Stimulated activated CD8-positive, alpha-beta memory T cell treated with anti-CD3 and anti-CD28 coated beads, Interleukin-4, amount 100 ng/mL, for 4 hours (primary cell): ENCODE results near the gene ECHS1.
A peak's percentile ranks its signal among the peaks of the same experiment; 100 is the strongest.
"Not testable (repeated sequence)": the region's sequence is repeated elsewhere in the genome, so short reads cannot be mapped to it uniquely, and the experiment has no call there.

Source experiments
- DNase-seq, 2 donors: peaks; one replicate each; pipeline ENCODE4 v3.0.0-alpha.2; 2020; ENCODE audit warnings: low read depth in 2 of 2, low spot score in 1 of 2

Gene ECHS1

DNA sequence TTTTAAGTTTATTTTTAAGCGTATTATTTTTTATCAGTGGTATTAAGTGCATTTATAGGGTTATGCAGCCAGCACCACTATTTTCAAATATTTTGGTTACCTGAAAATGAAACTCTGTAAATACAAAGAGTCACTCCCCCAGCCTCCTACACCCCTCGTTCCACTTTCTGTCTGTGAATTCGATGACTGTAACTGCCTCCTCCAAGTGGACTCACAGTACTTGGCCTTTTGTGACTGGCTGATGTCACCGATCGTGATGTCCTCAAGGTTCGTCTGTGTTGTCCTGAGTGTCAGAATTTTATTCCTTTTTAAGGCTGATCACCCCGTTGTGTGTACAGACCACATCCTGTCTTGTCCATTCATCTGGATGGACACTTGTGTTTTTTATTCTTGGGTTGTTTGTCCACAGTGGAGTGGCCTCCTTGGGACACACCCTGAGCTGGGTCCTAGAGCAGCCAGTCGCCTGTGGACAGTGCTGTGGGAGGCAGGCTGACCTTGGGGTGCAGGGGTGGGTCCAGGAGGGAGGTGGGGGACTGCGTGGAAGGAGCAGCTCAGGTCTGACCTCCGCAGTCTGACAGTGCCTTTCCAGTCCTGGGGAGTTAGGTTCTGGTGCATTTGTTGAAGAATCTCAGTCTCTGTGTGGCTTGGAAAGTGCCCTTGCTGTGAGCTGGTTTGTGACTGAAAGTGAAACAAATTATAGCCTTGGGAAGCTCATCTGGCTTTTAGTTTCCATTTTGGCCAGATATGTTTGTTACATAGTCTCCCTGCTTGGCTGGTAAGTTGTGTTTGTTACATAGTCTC is 27.7 kb upstream of the ECHS1 start:
- no peak for DNase-seq

DNA sequence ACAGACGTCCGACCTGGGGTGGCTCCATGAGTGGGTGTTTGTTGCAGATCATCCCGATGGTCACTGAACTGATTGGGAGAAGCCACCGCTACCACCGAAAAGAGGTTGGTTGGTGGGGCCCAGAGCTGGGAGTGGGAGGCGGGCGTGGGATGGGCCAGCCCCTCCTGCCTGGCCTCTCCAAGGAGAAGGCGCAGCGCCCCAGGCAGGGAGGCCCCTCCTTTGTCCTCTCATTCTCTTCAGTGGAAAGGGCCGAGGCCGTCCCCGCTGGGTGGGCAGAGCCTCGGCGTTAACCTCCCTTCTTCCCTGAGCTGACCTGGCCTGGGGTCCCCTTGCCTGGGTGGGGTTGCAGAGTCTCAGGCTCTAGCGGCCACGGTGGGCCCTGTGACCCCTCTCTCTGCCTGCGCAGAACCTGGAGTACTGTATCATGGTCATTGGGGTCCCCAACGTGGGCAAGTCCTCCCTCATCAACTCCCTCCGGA is 26.0 kb upstream of the ECHS1 start:
- DNase-seq, result no peak

DNA sequence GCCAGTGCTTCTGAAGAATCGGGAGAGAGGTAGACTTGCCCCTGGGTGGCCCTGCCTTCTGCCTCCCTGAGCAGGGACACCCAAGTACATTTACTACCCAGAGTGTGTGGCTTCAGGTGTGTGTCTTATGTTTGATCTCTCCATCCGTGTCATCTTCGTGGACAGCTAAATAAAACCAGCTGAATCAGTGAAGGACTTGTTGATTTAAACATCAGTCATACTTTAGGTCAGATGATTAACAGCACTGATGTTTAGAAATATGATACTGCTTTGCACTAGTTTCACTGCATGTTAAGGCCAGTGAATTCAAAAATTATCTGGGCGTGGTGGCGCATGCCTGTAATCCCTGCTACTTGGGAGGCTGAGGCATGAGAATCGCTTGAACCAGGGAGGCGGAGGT is 24.8 kb upstream of the ECHS1 start:
- DNase-seq, result no peak

DNA sequence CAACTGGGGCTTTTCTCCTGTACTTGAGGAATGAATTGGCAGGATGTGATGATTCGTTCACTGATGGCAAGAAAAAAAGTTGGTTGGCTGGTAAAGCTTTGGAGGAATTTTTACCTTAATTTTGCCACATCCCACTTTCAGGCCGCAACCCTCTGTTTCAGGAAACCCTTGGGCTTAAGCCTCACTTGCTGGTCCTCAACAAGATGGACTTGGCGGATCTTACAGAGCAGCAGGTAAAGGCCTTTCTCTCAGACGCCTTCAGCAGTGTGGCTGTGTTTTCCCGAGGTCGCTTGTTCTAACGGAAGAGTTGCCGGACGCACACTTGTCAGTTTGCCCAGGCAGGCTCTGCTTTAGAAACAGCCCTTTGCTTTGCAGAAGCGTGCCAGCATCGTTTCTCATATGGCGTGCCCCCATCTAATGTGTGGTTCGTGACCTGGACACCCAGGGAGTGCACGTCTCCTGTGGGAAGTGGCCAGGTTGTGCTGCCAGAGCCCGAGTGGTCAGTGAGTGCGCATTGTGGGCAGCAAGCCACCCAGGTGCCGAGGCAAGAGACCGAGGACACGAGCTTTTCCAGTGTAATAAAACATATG is 23.0 kb upstream of the ECHS1 start:
- DNase-seq, result no peak

DNA sequence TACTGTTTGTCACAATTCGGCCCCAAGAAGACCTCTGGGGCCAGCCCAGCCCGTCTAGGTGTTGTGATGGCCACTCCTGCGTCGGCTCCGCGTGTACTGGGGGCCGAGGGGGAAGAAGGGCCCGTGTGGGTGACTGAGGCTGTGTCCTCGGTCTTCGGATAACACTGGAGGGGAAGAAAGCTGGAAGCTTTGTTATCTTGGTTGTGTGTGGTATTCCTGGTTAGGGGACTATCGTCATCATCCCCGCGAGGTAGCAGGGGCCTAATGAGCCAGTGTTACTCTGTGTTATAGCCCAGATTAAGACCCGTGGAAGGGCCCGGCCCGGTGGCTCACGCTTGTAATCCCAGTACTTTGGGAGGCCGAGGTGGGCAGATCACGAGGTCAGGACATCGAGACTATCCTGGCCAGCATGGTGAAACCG is 21.7 kb upstream of the ECHS1 start:
- DNase-seq, result no peak

DNA sequence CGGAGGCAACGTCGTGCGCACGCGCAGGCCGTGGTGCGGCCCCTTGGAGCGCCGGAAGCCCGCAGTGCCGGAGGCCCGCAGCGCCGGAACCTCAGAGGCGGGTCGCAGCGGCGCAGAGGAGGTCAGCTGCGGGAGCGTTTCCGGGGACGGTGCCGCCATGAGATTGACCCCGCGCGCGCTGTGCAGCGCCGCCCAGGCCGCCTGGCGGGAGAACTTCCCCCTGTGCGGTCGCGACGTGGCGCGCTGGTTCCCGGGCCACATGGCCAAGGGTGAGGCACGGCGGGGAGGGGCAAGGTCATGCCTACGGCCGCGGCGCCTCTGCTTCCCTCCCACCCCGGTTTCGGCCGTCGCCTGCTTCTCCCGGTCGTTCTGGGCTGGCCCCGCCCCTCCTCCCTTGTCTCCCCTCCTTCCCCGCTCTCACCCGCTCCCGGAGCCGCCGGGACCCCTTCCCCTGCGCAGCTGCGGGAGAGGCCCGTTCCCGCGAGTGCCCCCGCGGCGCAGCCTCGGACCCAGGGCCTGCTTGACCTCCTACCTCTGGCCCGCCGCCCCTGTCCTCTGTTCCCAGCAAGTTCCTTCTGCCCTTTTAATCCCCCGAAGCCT is 21.0 kb upstream of the ECHS1 start, which contains the start of gene MTG1:
Gene MTG1 (plus strand): TSS at position 94 of the 600 bp plus-strand sequence. CDS start 64 bp downstream, at position 158.
- DNase-seq, result peak in 1 of 2 donors; percentile 82

DNA sequence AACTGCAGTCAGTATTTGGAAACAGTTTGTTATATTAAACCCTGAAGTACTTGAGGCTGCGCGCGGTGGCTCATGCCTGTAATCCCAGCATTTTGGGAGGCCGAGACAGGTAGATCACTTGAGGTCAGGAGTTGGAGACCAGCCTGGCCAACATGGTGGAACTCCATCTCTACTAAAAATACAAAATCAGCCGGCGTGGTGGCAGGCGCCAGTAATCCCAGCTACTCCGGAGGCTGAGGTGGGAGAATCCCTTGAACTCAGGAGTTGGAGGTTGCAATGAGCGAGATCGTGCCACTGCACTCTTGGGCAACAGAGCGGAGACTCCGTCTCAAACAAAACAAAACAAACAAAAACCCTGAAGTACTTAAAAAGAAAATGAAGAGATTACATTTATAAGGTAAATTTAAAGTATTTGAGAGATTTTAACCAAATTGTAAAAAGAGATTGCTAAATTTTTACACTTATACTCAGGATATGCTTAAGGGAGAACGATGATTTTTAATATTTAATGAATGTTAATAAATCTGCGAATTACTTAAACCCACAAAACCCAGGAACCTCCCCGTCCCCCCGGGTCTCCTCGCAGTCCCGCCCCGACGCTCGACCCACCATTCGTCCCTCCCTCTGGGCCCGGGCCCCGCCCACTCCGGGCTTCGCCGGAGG is 20.4 kb upstream of the ECHS1 start:
- DNase-seq, result peak in 1 of 2 donors; percentile 85

DNA sequence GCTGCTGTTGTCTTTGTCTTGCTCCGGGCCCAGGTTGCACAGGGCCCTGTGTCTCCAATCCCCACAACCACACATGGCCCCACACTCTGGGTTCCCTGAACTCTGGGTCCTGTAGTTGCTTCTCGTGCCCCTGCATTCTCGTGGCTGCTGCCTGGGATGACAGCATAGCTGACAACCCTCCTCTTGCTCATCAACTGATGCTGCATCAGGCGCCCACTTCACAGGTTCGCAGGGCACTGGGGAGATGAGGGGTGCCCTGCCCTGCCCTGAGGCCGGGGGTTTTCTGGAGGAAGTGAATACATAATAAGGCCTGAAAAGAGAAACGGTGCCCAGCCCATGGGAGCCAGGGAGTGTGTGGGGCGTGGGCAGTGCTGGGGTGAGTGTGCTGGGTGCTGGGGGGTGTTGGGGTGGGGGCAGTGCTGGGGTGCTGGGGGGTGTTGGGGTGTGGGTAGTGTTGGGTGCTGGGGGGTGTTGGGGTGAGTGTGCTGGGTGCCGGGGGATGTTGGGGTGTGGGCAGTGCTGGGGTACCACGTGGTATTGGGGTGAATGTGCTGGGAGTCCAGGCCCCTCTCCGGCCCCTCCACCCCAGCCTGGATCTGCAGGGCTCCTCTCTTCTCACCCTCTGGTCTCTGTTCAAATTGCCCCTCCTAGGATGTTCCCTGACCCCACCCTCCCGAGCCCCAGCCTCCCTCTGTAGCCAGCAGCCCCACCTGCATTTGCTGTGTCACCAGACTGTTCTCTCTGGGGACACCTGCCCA is 18.8 kb upstream of the ECHS1 start:
- no peak for DNase-seq

DNA sequence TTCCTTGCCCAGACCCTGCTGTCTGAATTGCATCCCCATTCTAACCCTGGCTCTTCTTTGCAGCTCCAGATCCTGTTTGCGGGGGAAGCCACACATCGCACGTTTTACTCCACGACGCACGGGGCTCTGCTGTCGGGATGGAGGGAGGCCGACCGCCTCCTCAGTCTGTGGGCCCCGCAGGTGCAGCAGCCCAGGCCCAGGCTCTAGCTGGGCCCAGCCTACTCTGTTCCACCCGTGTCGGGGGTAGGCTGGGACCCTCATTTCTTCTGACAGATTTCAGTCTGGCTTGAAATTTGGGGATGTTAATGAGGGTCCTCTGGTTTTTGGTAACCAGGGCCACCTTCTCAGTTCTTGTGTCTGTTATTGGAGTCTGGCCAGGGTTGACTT is 18.1 kb upstream of the ECHS1 start:
- DNase-seq, result no peak

DNA sequence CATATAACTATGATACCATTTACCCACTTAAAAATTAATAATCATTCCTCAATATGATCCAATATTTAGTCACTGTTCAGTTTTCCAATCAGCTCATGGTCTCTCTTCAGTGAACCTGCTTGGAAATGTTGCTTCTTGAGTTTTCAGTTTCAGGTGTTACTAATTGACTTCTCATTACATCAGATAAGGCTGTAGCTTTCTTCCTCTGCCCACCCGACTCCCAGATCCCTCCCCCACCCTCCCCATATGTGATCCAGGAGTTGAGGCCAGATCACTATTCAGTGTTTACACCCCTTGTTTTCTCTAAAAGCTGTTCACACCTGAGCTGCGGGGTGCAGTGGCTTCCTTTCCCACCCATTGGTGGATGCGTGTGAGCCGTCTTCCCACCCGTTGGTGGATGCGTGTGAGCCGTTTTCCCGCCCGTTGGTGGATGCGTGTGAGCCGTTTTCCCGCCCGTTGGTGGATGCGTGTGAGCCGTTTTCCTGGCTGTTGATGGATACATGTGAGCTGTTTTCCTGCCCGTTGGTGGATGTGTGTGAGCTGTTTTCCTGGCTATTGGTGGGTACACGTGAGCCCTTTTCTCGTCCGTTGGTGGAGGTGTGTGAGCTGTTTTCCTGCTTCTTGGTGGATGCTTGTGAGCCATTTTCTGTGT is 17.6 kb upstream of the ECHS1 start:
- DNase-seq, result no peak

DNA sequence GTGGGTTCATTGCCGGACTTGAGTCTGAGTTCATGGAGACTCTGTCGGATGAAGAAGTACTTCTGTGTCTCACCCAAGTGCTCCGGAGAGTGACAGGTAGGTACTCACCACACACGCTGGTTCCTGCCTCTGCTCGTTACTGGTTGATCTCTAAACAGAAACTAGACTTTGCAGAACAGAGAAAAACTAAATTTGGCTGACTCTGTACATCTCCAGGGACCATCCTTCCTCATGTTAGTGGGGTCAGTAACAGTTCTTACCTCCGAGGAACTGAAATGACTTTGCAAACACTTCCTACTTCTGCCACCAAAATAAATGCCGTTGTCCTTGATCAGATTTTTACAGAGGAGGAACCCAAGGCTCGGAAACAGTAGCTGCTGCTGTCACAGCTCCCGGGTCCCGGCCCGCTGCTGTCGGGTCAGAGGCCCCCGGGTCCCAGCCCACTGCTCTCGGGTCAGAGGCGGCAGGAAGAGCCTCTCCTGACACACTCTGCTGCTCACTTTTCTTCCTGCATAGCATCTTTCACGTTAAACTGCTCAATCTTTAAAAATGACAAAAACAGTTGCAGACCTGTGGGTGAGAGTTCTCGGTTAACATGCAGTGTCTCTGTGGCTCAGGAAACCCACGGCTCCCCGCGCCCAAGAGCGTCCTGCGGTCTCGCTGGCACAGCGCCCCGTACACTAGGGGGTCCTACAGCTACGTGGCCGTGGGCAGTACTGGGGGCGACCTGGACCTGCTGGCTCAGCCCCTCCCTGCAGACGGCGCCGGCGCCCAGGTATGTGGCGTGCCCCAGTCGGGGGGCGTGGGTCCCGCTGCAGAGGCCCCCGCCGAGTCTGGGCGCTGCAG is 16.0 kb upstream of the ECHS1 start:
- no peak for DNase-seq

DNA sequence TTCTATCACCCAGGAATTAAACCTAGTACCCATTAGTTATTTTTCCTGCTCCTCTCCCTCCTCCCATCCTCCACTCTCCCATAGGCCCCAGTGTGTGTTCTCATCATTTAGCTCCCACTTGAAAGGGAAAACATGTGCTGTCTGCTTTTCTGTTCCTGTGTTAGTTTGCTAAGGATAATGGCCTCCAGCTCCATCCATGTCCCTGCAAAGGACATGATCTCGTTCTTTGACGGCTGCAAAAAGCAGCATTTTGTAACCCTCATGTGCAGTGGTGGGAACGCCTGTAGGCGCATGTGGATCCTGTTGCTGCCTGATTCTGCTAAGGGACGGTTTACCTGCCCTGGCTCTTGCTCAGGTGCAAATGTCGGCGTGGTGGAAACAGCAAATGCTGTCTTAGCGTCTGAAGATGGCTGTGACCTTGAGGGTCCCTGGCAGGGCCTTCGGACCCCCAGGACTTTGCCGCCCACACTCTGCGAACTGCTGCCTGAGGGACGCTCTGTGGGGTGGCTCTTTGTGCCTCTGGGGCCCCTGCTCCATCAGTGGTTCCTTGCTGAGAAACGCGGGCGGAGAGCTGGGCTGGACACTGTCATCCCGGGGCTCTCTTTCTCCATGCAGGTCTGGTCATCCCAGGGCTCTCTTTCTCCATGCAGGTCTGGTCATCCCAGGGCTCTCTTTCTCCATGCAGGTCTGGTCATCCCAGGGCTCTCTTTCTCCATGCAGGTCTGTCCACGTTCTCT is 15.2 kb upstream of the ECHS1 start:
- no peak for DNase-seq

DNA sequence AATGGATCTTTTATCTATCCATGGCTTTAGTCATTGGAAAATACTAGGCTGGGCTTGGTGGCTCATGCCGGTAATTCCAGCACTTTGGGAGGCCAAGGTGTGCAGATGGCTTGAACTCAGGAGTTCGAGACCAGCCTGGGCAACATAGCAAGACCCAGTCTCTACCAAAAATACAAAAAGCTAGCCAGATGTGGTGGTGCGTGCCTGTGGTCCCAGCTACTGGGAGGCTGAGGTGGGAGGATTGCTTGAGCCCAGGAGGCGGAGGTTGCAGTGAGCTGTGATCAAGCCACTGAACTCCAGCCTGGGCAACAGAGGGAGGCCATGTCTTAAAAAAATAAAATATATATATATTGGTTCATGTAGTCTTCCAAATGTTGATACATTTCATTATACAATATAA is 13.8 kb upstream of the ECHS1 start:
- DNase-seq, result not testable (repeated sequence)

DNA sequence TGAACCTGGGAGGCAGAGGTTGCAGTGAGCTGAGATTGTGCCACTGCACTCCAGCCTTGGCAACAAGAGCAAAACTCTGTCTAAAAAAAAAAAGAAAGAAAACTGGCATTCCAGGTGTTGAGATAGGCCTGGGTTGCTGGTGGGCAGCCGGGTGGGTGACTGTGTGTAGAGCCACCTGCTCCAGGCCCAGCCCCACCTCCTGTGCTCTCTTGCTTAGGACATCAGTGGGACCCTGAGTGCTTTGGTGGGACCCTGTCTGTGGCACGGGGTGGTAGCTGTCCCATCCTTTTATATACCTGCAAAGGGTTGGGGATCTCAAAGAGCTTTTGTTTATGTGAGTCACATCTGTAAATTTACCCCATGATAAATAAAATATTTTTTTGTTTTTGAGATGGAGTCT is 12.1 kb upstream of the ECHS1 start:
- DNase-seq, result no peak

DNA sequence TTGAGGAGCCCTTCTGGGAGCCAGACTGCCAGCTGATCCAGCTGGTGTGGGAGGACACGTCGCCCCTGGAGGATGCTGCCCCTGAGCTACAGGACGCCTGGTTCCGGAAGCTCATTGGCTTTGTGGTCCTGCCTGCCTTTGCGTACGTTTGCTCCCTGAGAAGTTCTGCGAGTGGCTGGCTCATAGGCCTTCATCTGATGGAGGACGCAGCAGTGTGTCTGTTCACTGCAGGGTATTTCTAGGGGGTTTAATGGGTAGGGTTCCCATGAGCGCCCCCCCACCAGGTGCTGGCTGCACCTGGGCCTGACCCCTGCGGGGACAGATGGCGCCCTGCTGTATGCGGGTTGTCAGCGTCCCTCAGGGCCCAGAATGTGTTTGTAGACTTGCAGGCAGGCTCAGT is 10.9 kb upstream of the ECHS1 start:
- DNase-seq, result no peak

DNA sequence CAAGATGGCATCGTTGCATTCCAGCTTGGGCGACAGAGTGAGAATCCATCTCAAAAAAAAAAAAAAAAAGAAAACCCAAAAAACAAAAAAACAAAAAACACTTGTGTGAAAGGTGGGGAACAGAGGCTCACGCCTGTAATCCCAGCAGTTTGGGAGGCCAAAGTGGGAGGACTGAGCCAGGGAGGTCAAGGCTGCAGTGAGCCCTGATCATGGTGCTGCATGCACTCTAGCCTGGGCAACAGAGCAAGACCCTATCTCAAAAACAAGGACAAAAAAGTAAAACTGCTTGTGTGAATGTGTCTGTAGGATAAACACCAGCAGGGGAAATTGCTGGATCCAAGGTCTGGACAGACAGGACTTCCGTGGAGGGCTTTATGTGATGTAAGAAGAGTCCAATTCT is 10.4 kb upstream of the ECHS1 start:
- no peak for DNase-seq

DNA sequence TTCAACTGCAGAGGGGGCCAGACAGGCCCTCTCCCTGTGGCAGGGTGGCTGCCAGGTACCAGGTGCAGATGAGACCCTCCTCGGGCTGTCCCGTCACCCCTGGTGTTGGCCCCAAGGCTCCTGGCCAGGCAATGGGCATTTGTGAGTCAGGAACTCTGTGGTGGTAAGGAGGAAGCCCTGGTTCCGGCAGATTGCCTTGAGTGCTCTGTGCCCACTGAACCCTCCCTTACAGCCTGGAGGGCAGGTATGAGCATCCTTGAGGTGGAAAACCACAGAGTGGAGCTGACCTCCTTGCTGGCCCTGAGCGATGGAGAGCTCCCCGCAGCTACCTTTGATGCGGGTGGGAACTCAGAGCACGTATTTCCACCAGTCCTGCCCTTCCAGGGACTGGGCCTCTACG is 7.9 kb upstream of the ECHS1 start:
- DNase-seq, result no peak

DNA sequence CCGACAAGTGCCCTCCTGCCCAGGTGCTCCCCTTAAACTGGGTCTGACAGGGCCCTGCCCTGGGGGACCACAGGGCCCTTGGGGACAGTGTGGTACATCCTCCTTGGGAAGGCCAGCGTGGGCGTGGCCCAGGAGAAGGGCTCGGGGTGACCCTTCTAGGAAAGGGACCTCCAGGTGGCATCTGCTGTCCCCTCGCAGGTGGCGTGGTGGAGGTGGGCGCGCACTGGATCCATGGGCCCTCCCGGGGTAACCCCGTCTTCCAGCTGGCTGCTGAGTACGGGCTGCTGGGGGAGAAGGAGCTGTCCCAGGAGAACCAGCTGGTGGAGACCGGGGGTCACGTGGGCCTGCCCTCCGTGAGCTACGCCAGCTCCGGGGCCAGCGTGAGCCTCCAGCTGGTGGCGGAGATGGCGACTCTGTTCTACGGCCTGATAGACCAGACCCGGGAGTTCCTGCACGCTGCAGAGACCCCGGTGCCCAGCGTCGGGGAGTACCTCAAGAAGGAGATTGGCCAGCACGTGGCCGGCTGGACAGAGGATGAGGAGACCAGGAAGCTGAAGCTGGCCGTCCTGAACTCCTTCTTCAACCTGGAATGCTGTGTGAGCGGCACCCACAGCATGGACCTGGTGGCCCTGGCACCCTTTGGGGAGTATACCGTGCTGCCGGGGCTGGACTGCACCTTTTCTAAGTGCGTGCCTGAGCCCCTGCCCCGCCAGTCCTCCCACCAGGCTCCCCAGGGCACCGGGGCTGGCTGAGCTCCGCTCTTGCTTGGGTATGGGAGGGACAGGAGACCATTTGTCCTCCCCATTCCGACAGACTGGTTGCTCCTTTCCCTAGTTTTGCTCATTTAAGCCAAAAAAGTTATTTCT is 6.9 kb upstream of the ECHS1 start:
- DNase-seq, result no peak
